H9 (cell line): Measurements from ENCODE around the gene RHBDF1. TPM values are rescaled to one million over a fixed set of nuclear protein-coding genes. Genes with fewer than 3 reads are reported as not detected.
A peak's percentile ranks its signal among the peaks of the same experiment; 100 is the strongest.

ENCODE experiments used
- DNase-seq: peaks from one replicate; pipeline ENCODE4 v3.0.0-alpha.2; 2017
- H2AFZ ChIP-seq: one replicate; pipeline ENCODE4 v1.6.1; 2013; ENCODE audit warnings: mild to moderate bottlenecking, low read length, control low read depth, moderate library complexity
- H2AK5ac ChIP-seq: 2 replicates; pipeline ENCODE4 v1.6.1; 2013; ENCODE audit warnings: low read length, control low read depth, mixed read lengths; ENCODE audit not compliant: insufficient read length
- H2BK120ac ChIP-seq: one replicate; pipeline ENCODE4 v1.6.1; 2013; ENCODE audit warnings: low read depth, mild to moderate bottlenecking, low read length, control low read depth, inconsistent platforms; ENCODE audit not compliant: poor library complexity, severe bottlenecking
- H2BK12ac ChIP-seq: 2 replicates; pipeline ENCODE4 v1.6.1; 2013; ENCODE audit warnings: low read length, control low read depth, mixed read lengths, low read depth; ENCODE audit not compliant: insufficient read length
- H2BK15ac ChIP-seq: 2 replicates; pipeline ENCODE4 v1.6.1; 2013; ENCODE audit warnings: low read depth, low read length, control low read depth
- H2BK20ac ChIP-seq: one replicate; pipeline ENCODE4 v1.6.1; 2013; ENCODE audit warnings: low read depth, mild to moderate bottlenecking, low read length, control low read depth, inconsistent platforms; ENCODE audit not compliant: poor library complexity, severe bottlenecking
- H2BK5ac ChIP-seq: 2 replicates; pipeline ENCODE4 v1.6.1; 2013; ENCODE audit warnings: low read length, control low read depth, mixed read lengths; ENCODE audit not compliant: insufficient read length
- H3K14ac ChIP-seq: 2 replicates; pipeline ENCODE4 v1.6.1; 2013; ENCODE audit warnings: low read length, control low read depth; ENCODE audit not compliant: insufficient read depth
- H3K18ac ChIP-seq: 2 replicates; pipeline ENCODE4 v1.6.1; 2013; ENCODE audit warnings: low read depth, mild to moderate bottlenecking, mixed read lengths, low read length, control low read depth; ENCODE audit not compliant: insufficient read length
- H3K23ac ChIP-seq: 2 replicates; pipeline ENCODE4 v1.6.1; 2013; ENCODE audit warnings: low read length, control low read depth, mixed read lengths, low read depth; ENCODE audit not compliant: insufficient read length
- H3K23me2 ChIP-seq: 2 replicates; pipeline ENCODE4 v1.6.1; 2013; ENCODE audit warnings: low read depth, mild to moderate bottlenecking, mixed read lengths, low read length, control low read depth; ENCODE audit not compliant: insufficient read length, poor library complexity, severe bottlenecking
- H3K27ac ChIP-seq: 2 replicates; pipeline ENCODE4 v1.5.1; 2013; ENCODE audit warnings: low read length, control low read depth, mixed read lengths, low read depth; ENCODE audit not compliant: insufficient read length
- H3K27me3 ChIP-seq: 2 replicates; pipeline ENCODE4 v1.6.1; 2013; ENCODE audit warnings: low read length, control low read depth, inconsistent platforms; ENCODE audit not compliant: insufficient read depth
- H3K4ac ChIP-seq: 2 replicates; pipeline ENCODE4 v1.6.1; 2013; ENCODE audit warnings: low read depth, mild to moderate bottlenecking, control low read depth, inconsistent platforms, low read length, moderate library complexity
- H3K4me1 ChIP-seq: 2 replicates; pipeline ENCODE4 v1.6.1; 2013; ENCODE audit warnings: low read length, control low read depth, inconsistent platforms; ENCODE audit not compliant: insufficient read depth
- H3K4me2 ChIP-seq: 2 replicates; pipeline ENCODE4 v1.6.1; 2013; ENCODE audit warnings: low read length, control low read depth, mixed read lengths; ENCODE audit not compliant: insufficient read length, insufficient read depth
- H3K56ac ChIP-seq: 2 replicates; pipeline ENCODE4 v1.6.1; 2013; ENCODE audit warnings: low read depth, mild to moderate bottlenecking, mixed read lengths, low read length, control low read depth; ENCODE audit not compliant: insufficient read length
- H3K79me1 ChIP-seq: 2 replicates; pipeline ENCODE4 v1.6.1; 2013; ENCODE audit warnings: low read depth, mild to moderate bottlenecking, moderate library complexity, low read length, control low read depth, inconsistent platforms; ENCODE audit not compliant: insufficient read depth, poor library complexity, severe bottlenecking
- H3K79me2 ChIP-seq: 2 replicates; pipeline ENCODE4 v1.6.1; 2013; ENCODE audit warnings: low read length, control low read depth, inconsistent platforms; ENCODE audit not compliant: insufficient read depth
- H3K9ac ChIP-seq: 2 replicates; pipeline ENCODE4 v1.6.1; 2013; ENCODE audit warnings: low read length, control low read depth, mixed read lengths; ENCODE audit not compliant: insufficient read length; ENCODE audit errors: extremely low read depth
- H3K9me3 ChIP-seq: one replicate; pipeline ENCODE4 v1.6.1; 2013; ENCODE audit warnings: low read depth, low read length, inconsistent platforms; ENCODE audit not compliant: control insufficient read depth
- H3T11ph ChIP-seq: one replicate; pipeline ENCODE4 v1.6.1; 2013; ENCODE audit warnings: mild to moderate bottlenecking, low read length, control low read depth, inconsistent platforms
- H4K20me1 ChIP-seq: one replicate; pipeline ENCODE4 v1.6.1; 2013; ENCODE audit not compliant: control insufficient read depth, insufficient read length, insufficient read depth
- H4K5ac ChIP-seq: 2 replicates; pipeline ENCODE4 v1.6.1; 2013; ENCODE audit warnings: low read depth, mild to moderate bottlenecking, mixed read lengths, low read length, control low read depth; ENCODE audit not compliant: insufficient read length
- H4K8ac ChIP-seq: replicated peaks from 2 replicates; pipeline ENCODE4 v1.6.1; 2013; ENCODE audit warnings: low read length, control low read depth, mixed read lengths, low read depth; ENCODE audit not compliant: insufficient read length
- H4K91ac ChIP-seq: 2 replicates; pipeline ENCODE4 v1.6.1; 2013; ENCODE audit warnings: low read depth, mild to moderate bottlenecking, moderate library complexity, mixed read lengths, low read length, control low read depth; ENCODE audit not compliant: insufficient read length
- H3K27ac Mint-ChIP-seq, 3 experiments: 2 replicates in 2 of 3; 3 replicates in 1 of 3; pipeline ENCODE4 v1.8.0; 2020 to 2021; ENCODE audit warnings: mixed read lengths in 3 of 3, mild to moderate bottlenecking in 1 of 3, moderate library complexity in 1 of 3
- H3K27me3 Mint-ChIP-seq: 2 replicates; pipeline ENCODE4 v1.8.0; 2021; ENCODE audit warnings: low read depth, mild to moderate bottlenecking, moderate library complexity, mixed read lengths
- H3K36me3 Mint-ChIP-seq, 3 experiments: 2 replicates in 2 of 3; 3 replicates in 1 of 3; pipeline ENCODE4 v1.8.0; 2020 to 2021; ENCODE audit warnings: low read depth in 3 of 3, mixed read lengths in 3 of 3; ENCODE audit not compliant: insufficient read depth in 1 of 3
- H3K4me1 Mint-ChIP-seq, 2 experiments: 2 replicates each; pipeline ENCODE4 v1.8.0; 2020; ENCODE audit warnings: mixed read lengths in 2 of 2
- H3K4me3 Mint-ChIP-seq, 2 experiments: 2 replicates in 1 of 2; 3 replicates in 1 of 2; pipeline ENCODE4 v1.8.0; 2020 to 2021; ENCODE audit warnings: mild to moderate bottlenecking in 2 of 2, mixed read lengths in 2 of 2, moderate library complexity in 1 of 2
- H3K9me3 Mint-ChIP-seq, 2 experiments: 2 replicates in 1 of 2; 3 replicates in 1 of 2; pipeline ENCODE4 v1.8.0; 2020; ENCODE audit warnings: mild to moderate bottlenecking in 2 of 2, mixed read lengths in 2 of 2, moderate library complexity in 1 of 2
- CTCF ChIP-seq: fragments of 200-600 bp; sonication (generic); conservative IDR thresholded peaks from 3 replicates; pipeline ENCODE4 v1.8.0; 2021; ENCODE audit warnings: antibody characterized with exemption, mild to moderate bottlenecking
- WGBS: extraction: QIAGEN DNeasy Blood & Tissue Kit; methylation state at CpG from one replicate; pipeline ENCODE4 v1.1.7; 2013; ENCODE audit warnings: missing lambda C conversion rate, low lambda C conversion rate, mixed read lengths; ENCODE audit not compliant: insufficient read length; ENCODE audit errors: extremely low coverage; 5-methylcytosine and 5-hydroxymethylcytosine counted together
- total RNA-seq: library from RNA; stranded (reverse); gene quantifications from 2 replicates; pipeline ENCODE4 v1.2.1, GENCODE V29; 2021

Gene RHBDF1
- total RNA-seq, 1 experiment from 2014 or later, result 34.6 TPM

DNA sequence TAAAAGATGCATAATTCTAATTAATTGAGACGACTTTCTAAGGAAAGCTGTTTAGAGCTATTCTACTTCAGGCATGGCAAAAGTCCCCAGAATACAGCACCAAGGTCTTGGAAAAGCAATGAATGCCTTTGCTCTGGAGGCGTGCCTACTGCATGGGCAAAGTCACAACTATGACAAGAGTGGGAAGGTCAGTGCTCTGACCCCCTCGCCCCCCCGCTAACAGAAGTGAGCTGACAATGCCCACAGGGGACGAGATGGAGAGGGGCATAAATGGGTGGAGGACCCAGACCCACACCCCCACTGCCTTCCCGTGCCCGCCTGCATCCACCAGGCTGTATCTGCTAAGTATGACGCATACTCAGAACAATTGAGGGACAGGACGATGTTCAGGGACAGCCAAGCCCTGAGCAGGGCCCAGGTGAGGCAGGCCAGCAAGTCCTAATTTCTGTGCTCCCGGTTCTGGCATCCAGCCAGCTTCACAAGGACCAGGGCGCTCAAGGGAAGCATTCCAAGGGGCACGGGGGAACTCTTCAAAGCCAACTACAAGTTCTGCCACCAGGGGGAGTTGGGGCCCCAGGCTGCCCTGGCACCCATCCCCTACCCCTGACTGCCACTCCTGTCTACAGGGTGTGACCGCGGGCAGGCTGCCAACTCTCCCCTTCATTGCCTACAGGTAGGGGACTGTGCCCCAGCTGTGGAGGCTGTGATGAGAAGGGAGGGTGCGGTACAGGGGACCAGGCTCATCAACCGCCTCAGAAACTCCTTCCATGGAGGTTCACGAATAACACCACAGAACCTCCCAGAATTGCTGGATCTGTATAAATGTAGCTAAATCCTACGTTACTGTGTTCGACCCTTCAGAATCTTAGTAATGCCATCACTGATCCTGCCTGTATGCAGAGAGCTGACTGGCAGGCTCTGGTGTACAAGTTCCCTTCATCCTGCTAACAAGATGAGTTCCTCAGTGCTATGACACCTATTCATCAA, 45.2 kb upstream of the RHBDF1 start:
- Histone ChIP-seq H4K20me1 (no peaks in the 10 kb centered on the region), H3K27me3 (no peaks in the 10 kb centered on the region)
- peak; percentile 81 for DNase-seq

More for the DNA sequence above, 45.2 kb upstream of the RHBDF1 start:
- Histone ChIP-seq H4K91ac (no peak overlapping the region), H3K79me2 (no peaks in the 10 kb centered on the region), H4K8ac (no peak overlapping the region), H3K14ac (no peak overlapping the region), H3K56ac (no peak overlapping the region), H2BK15ac (no peak overlapping the region), H3K9me3 (no peaks in the 10 kb centered on the region), H3K23ac (no peak overlapping the region), H2BK20ac (no peak overlapping the region), H2AFZ (no peak overlapping the region), H4K5ac (no peak overlapping the region), H3K23me2 (no peaks in the 10 kb centered on the region), H3T11ph (no peak overlapping the region), H3K4me1 (peaks cover 2% of the 10 kb centered on the region; the same call in 1 of the 2 replicates), H2AK5ac (no peak overlapping the region), H2BK12ac (no peak overlapping the region), H3K79me1 (no peaks in the 10 kb centered on the region), H3K27ac (no peak overlapping the region), H3K18ac (no peak overlapping the region), H3K4me2 (no peak overlapping the region), H2BK5ac (no peak overlapping the region), H3K4ac (no peak overlapping the region), H3K9ac (no peak overlapping the region), H2BK120ac (no peak overlapping the region)
- Mint-ChIP-seq H3K4me3 (no peak overlapping the region), H3K27me3 (no peaks in the 10 kb centered on the region), H3K9me3 (no peaks in the 10 kb centered on the region), H3K4me1 (peaks cover 6 to 10% of the 10 kb centered on the region in 2 experiments), H3K27ac (no peak overlapping the region), H3K36me3 (peaks cover 0 to 30% (median 12%) of the 10 kb centered on the region in 3 experiments; a peak in 5 of 7 replicates)
- WGBS, result no CpG with 5 or more reads among the region's 19 CpGs
- peak; percentile 92 for TF ChIP-seq CTCF
